ENCODE results near the gene KRTCAP2. TPM values are rescaled to one million over a fixed set of nuclear protein-coding genes. Genes with fewer than 3 reads are reported as not detected.

The KRTCAP2 gene
- total RNA-seq, 1 donor from 2014 or later, result 173 TPM

GRCh38 chr1:155127967-155128754 is 44.9 kb downstream of the KRTCAP2 start:
- H3K4me3 Mint-ChIP-seq, result peak overlapping the region; percentile 92
- H3K4me1 Mint-ChIP-seq (ENCODE audit: unreplicated experiment), result peaks cover 37% of the 10 kb centered on the region
- peaks cover 52% of the 10 kb centered on the region for H3K27me3 Mint-ChIP-seq
- TF ChIP-seq CTCF (conservative IDR thresholded peaks at IDR 0.05), result no peak
- H3K36me3 Mint-ChIP-seq, result peaks cover 13% of the 10 kb centered on the region
- no peak for DNase-seq (ENCODE audit: extremely low spot score, unreplicated experiment)
- no peaks in the 10 kb centered on the region for H3K9me3 Mint-ChIP-seq
- H3K27ac Mint-ChIP-seq, result peak overlapping the region; percentile 100

GRCh38 chr1:155127105-155127966 is 45.8 kb downstream of the KRTCAP2 start, which contains the start of gene EFNA1:
Gene EFNA1, plus strand, starts transcription at chr1:155127876. Its CDS starts 102 bp downstream, at chr1:155127978.
- no peak for TF ChIP-seq CTCF (conservative IDR thresholded peaks at IDR 0.05)
- H3K4me3 Mint-ChIP-seq, result peak within 1 kb of the TSS; percentile 93
- peak within 1 kb of the TSS; percentile 100 for H3K27ac Mint-ChIP-seq
- peaks cover 10% of the 10 kb centered on the region for H3K36me3 Mint-ChIP-seq
- no peak for DNase-seq (ENCODE audit: extremely low spot score, unreplicated experiment)
- H3K4me1 Mint-ChIP-seq (ENCODE audit: unreplicated experiment), result peaks cover 35% of the 10 kb centered on the region
- H3K27me3 Mint-ChIP-seq, result peaks cover 57% of the 10 kb centered on the region
- no peaks in the 10 kb centered on the region for H3K9me3 Mint-ChIP-seq

GRCh38 chr1:155126556-155127104 is 46.5 kb downstream of the KRTCAP2 start:
- Mint-ChIP-seq H3K27me3 (peaks cover 58% of the 10 kb centered on the region), H3K4me1 (ENCODE audit: unreplicated experiment) (peaks cover 35% of the 10 kb centered on the region), H3K27ac (peak overlapping the region; percentile 100), H3K9me3 (no peaks in the 10 kb centered on the region), H3K4me3 (peak overlapping the region; percentile 93), H3K36me3 (peaks cover 7% of the 10 kb centered on the region)
- no peak for TF ChIP-seq CTCF (conservative IDR thresholded peaks at IDR 0.05)
- no peak for DNase-seq (ENCODE audit: extremely low spot score, unreplicated experiment)

GRCh38 chr1:155125946-155126555 is 47.1 kb downstream of the KRTCAP2 start:
- no peaks in the 10 kb centered on the region for H3K9me3 Mint-ChIP-seq
- peak overlapping the region; percentile 100 for H3K27ac Mint-ChIP-seq
- TF ChIP-seq CTCF (conservative IDR thresholded peaks at IDR 0.05), result no peak
- H3K4me1 Mint-ChIP-seq (ENCODE audit: unreplicated experiment), result peaks cover 37% of the 10 kb centered on the region
- H3K36me3 Mint-ChIP-seq, result peaks cover 6% of the 10 kb centered on the region
- peak overlapping the region; percentile 93 for H3K4me3 Mint-ChIP-seq
- DNase-seq (ENCODE audit: extremely low spot score, unreplicated experiment), result no peak
- H3K27me3 Mint-ChIP-seq, result peaks cover 63% of the 10 kb centered on the region

- no peak for TF ChIP-seq CTCF (conservative IDR thresholded peaks at IDR 0.05)
- H3K4me1 Mint-ChIP-seq (ENCODE audit: unreplicated experiment), result peaks cover 32% of the 10 kb centered on the region
- H3K27me3 Mint-ChIP-seq, result peaks cover 65% of the 10 kb centered on the region
- DNase-seq (ENCODE audit: extremely low spot score, unreplicated experiment), result no peak
- H3K36me3 Mint-ChIP-seq, result peaks cover 2% of the 10 kb centered on the region
- peak overlapping the region; percentile 84 for H3K4me3 Mint-ChIP-seq
- no peaks in the 10 kb centered on the region for H3K9me3 Mint-ChIP-seq
- peak overlapping the region; percentile 87 for H3K27ac Mint-ChIP-seq
These were observed 47.6 kb downstream of the KRTCAP2 start for GRCh38 chr1:155125511-155125945.
